Measurements from ENCODE around the gene SLC44A4.
"Not testable (repeated sequence)": the region's sequence is repeated elsewhere in the genome, so short reads cannot be mapped to it uniquely, and the experiment has no call there.

SLC44A4 gene

GRCh38 chr6:31851980-31852718, 26.6 kb downstream of the SLC44A4 start:
- DNase-seq = not testable (repeated sequence)

- DNase-seq = no peak
Measured at GRCh38 chr6:31851485-31851832, 27.3 kb downstream of the SLC44A4 start.

- no peak for DNase-seq
Measured at GRCh38 chr6:31850765-31851484, 27.9 kb downstream of the SLC44A4 start.

GRCh38 chr6:31847276-31847978, 31.4 kb downstream of the SLC44A4 start:
- DNase-seq = no peak

- no peak for DNase-seq
Measured at GRCh38 chr6:31844507-31844906, 34.3 kb downstream of the SLC44A4 start.

DNA sequence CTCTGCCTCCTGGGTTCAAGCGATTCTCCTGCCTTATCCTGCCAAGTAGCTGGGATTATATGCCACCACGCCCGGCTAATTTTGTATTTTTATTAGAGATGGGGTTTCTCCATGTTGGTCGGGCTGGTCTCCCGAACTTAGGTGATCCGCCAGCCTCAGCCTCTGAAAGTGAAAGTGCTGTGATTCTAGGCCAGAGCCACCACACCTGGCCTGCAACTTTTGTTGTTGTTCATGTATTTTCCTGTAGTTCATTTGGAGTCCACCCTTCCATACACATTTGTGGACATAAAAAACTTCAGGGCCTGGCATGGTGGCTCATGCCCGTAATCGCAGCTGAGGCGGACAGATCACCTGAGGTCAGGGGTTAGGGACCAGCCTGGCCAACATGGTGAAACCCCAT, 36.7 kb downstream of the SLC44A4 start:
- DNase-seq = no peak

- not testable (repeated sequence) for DNase-seq
Measured at GRCh38 chr6:31839779-31840126, 39.0 kb downstream of the SLC44A4 start.

DNA sequence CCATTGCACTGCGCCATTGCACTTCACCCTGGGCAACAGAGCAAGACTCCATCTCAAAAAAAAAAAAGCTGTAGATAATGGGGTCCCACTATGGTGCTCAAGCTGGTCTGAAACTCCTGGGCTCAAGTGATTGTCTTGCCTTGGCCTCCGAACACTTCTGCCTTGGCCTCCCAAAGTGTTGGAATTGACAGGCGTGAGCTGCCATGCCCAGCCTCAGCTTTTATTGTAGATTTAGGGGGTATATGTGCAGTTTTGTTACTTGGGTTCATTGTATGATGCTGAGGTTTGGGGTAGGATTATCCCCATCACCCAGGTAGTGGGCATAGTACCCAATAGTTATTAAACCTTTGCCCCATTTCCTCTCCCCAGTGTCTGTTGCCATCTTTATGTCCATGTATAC, 39.8 kb downstream of the SLC44A4 start:
- no peak for DNase-seq

DNA sequence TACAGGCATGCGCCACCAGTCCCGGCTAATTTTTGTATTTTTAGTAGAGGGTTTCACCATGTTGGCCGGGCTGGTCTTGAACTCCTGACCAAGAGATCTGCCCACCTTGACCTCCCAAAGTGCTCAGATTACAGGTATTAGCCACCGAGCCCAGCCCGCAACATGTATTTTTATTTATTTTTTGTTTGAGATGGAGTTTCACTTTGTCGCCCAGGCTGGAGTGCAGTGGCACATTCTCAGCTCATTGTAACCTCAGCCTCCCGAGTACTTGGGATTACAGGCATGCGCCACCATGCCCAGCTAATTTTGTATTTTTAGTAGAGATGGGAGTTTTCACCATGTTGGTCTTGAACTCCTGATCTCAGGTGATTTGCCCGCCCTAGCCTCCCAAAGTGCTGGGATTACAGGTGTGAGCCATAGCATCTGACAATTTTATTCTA, 40.7 kb downstream of the SLC44A4 start:
- DNase-seq = not testable (repeated sequence)

- DNase-seq = no peak
Measured at GRCh38 chr6:31837369-31838113, 41.3 kb downstream of the SLC44A4 start.

- DNase-seq = no peak
Measured at GRCh38 chr6:31836474-31837368, 42.1 kb downstream of the SLC44A4 start.

- no peak for DNase-seq
Measured at GRCh38 chr6:31836047-31836473, 42.7 kb downstream of the SLC44A4 start.

DNA sequence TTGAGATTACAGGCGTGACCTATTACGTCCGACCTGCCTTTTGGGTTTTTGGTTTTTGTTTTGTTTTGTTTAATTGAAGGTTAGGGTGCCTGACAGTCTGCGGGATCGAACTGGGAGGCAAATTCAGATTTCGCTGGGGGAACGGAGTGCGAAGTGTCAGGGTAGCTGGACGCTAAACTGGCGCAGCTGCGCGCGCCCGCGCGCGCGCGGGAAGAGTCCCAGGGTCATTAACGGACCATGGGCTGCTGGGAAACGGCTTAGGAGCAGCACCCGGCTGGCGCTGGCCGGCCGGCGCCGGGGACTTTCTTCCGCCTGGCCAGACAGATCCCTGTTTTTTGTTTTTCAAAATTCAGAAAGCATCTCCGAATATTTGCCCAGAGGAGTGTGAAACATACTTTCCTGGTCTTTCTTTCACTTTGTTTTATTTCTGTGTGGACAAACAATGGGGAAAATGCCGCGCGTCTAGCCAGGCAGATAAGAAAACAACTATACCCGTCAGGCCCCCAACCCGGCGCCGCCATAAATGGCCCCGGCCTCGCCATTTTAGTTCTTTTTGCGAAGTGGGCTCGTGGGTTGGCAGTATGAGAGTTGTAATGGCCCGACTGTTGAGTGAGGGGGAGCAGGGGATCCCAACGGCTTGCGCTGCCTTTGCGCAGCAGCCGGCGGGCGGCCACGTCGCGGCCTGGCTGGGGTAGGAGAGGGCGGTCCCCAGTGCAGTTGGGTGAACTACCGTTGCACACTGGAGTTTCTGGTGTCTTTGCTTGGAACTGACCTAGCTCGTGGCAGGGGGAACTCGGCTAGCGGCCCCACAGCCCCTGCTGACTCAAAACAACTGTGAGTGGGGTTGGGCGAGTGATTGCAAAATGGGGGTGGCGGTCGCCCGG, 44.2 kb downstream of the SLC44A4 start:
- DNase-seq = peak; percentile 72

- DNase-seq = no peak
Measured at GRCh38 chr6:31831350-31832215, 47.2 kb downstream of the SLC44A4 start.

DNA sequence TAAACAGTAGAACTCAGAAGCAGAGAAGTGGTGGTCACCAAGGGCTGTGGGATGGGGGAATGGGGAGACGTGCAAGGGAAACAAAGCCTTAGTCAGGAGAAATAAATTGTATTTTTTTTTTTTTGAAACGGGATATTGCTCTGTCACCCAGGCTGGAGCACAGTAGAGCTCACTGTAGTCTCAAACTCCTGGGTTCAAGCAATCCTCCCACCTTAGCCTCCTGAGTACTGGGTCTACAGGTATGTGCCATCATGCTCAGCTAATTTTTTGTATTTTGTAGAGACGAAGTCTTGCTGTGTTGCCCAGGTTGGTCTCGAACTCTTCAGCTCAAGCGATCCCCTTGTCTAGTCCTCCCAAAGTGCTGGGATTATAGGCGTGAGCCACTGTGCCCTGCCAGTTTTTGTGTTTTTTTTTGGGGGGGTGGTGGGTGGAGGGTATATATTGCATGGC, 47.9 kb downstream of the SLC44A4 start:
- DNase-seq = no peak

DNA sequence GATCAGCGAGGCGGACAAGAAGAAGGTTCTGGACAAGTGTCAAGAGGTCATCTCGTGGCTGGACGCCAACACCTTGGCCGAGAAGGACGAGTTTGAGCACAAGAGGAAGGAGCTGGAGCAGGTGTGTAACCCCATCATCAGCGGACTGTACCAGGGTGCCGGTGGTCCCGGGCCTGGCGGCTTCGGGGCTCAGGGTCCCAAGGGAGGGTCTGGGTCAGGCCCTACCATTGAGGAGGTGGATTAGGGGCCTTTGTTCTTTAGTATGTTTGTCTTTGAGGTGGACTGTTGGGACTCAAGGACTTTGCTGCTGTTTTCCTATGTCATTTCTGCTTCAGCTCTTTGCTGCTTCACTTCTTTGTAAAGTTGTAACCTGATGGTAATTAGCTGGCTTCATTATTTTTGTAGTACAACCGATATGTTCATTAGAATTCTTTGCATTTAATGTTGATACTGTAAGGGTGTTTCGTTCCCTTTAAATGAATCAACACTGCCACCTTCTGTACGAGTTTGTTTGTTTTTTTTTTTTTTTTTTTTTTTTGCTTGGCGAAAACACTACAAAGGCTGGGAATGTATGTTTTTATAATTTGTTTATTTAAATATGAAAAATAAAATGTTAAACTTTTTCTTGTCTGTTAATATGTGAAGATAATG, 49.0 kb downstream of the SLC44A4 start:
- DNase-seq = no peak

GRCh38 chr6:31827286-31828079, 51.3 kb downstream of the SLC44A4 start, which contains the start of gene HSPA1B:
Gene HSPA1B (plus strand): TSS chr6:31827738. CDS start chr6:31827951, 213 bp downstream.
- DNase-seq = peak; percentile 94

- DNase-seq = no peak
Measured at GRCh38 chr6:31826793-31827285, 52.0 kb downstream of the SLC44A4 start.
